K562 (cell line): ENCODE measurements around the gene CCDC69. TPM values are rescaled to one million over a fixed set of nuclear protein-coding genes. Genes with fewer than 3 reads are reported as not detected.
A peak's percentile ranks its signal among the peaks of the same experiment; 100 is the strongest.

ENCODE experiments used
- C11orf30 ChIP-seq: fragments of 450-650 bp; IDR thresholded peaks from 2 replicates; pipeline ENCODE4 v1.6.1; 2016; ENCODE audit warnings: low read depth, mild to moderate bottlenecking
- DACH1 ChIP-seq: fragments of 450-650 bp; IDR thresholded peaks from 2 replicates; pipeline ENCODE4 v1.6.1; 2018; ENCODE audit not compliant: partially characterized antibody
- DDX20 ChIP-seq: fragments of 450-650 bp; IDR thresholded peaks from 2 replicates; pipeline ENCODE4 v1.6.1; 2016; ENCODE audit warnings: missing genetic modification characterization, low read depth, mild to moderate bottlenecking, missing compliant biosample characterization, moderate library complexity
- KAT2B ChIP-seq: IDR thresholded peaks from one replicate; pipeline ENCODE4 v1.6.1; 2012; ENCODE audit warnings: low read depth, mild to moderate bottlenecking, control low read depth, inconsistent platforms, low read length, moderate library complexity
- LCOR ChIP-seq: sonication (generic); formaldehyde crosslinking; IDR thresholded peaks from 2 replicates; pipeline ENCODE4 v1.8.0; 2022; ENCODE audit warnings: mild to moderate bottlenecking, missing genetic modification reagents
- NFE2 ChIP-seq: IDR thresholded peaks from 2 replicates; pipeline ENCODE4 v1.6.1; 2014; ENCODE audit warnings: antibody characterized with exemption, low read depth
- ZFX ChIP-seq: sonication (generic); formaldehyde crosslinking; IDR thresholded peaks from 2 replicates; pipeline ENCODE4 v1.8.0; 2022; ENCODE audit warnings: mild to moderate bottlenecking, missing genetic modification reagents, moderate library complexity
- polyA plus RNA-seq, 8 experiments: library from polyadenylated mRNA; depleted of rRNA in 4 of 8; stranded (reverse) in 5 of 8; unstranded in 3 of 8; fragments of >200 nt; fragmentation: Nextera tagmentation in 2 of 8; fragmentation: Illumina TruSeq in 1 of 8; extraction: Ambion mirVana in 2 of 8; extraction: Trizol in 1 of 8; gene quantifications; 2 replicates each; pipeline versions ENCODE4 v1.2.1 to v1.2.3, GENCODE V29; 2011 to 2014; ENCODE audit warnings: inconsistent platforms in 1 of 8, missing spikeins in 1 of 8
- total RNA-seq, 7 experiments: library from RNA; depleted of rRNA in 6 of 7; stranded (reverse); fragments of >200 nt in 6 of 7; fragmentation: Illumina TruSeq in 2 of 7; extraction: Trizol in 2 of 7; gene quantifications; 2 replicates each; pipeline versions ENCODE4 v1.2.1 to v1.2.3, GENCODE V29; 2011 to 2021; ENCODE audit warnings: low replicate concordance in 1 of 7
- TF ChIP-seq, protein P1 (sequence below): fragments of 450-650 bp; conservative IDR thresholded peaks from 2 replicates; pipeline ENCODE4 v1.6.1; 2016; ENCODE audit warnings: missing genetic modification characterization, low read depth, mild to moderate bottlenecking, control low read depth, missing compliant biosample characterization
- TF ChIP-seq, protein P2 (sequence below): fragments of 450-650 bp; IDR thresholded peaks from 2 replicates; pipeline ENCODE4 v1.6.1; 2016; ENCODE audit warnings: antibody characterized with exemption
- TF ChIP-seq, protein P3 (sequence below): fragments of 250-450 bp; sonication (Bioruptor Pico); IDR thresholded peaks from 2 replicates; pipeline ENCODE4 v1.8.0; 2022; ENCODE audit warnings: moderate library complexity, mild to moderate bottlenecking, inconsistent platforms
- TF ChIP-seq, protein P4 (sequence below): sonication (generic); formaldehyde crosslinking; IDR thresholded peaks from 2 replicates; pipeline ENCODE4 v1.8.0; 2022; ENCODE audit warnings: mild to moderate bottlenecking, missing genetic modification reagents
- TF ChIP-seq, protein P5 (sequence below), 2 experiments: fragments of 450-650 bp; IDR thresholded peaks; 2 replicates each; pipeline ENCODE4 v1.6.1; 2016
- TF ChIP-seq, protein P6 (sequence below): fragments of 250-450 bp; sonication (Bioruptor Pico); IDR thresholded peaks from 2 replicates; pipeline ENCODE4 v1.8.0; 2021; ENCODE audit warnings: moderate library complexity, mild to moderate bottlenecking, inconsistent platforms

CCDC69 gene
- total and polyA plus RNA-seq, 9 of the 15 experiments (the other 6 are each of a cell fraction or from before 2014, with no cell fraction given): 0.65 to 12.2 (median 7.6) TPM

DNA sequence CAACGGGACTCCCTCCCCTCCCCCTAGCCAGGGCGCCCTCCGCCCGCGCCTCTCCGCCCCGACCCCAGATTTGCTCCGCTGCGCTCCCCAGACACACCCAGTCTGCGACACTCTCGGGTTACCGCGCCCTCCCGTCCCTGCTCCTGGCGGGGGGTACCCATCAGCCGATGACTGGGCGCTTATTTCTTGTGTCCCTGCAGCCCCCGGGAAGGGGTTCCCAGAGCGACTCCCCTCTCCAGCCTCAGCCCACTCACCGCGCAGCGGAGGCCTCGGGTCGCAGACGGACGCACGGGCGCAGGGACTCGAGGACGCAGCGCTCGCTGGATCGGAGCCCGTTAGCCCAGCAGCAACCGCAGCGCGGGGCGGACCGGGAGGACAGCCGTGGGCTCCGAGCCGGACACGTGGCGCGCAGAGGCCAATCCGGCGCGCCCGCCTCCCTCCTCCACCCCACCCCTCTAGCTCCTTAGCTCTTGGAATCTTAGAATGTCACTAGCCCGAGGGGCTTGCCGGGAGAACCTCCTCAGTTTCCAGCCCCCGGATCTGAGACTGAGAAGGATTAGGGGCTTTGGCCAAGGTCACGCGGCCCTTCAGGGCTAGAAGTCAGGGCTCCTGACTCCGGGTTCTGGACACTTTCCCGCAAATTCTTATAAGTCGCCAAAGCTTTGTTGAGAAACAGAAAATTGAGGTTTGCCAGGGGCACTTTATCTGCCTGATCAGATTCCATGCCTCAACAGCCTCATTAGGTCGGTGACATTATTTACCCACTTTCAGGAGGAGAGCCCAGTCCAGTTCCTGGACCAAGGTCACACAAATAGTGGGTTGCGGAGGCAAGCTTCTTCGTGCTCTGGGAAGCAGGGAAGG lies 66.2 kb downstream of the CCDC69 start, which contains the start of gene ANXA6 (continued):
- TF ChIP-seq, protein P1, sequence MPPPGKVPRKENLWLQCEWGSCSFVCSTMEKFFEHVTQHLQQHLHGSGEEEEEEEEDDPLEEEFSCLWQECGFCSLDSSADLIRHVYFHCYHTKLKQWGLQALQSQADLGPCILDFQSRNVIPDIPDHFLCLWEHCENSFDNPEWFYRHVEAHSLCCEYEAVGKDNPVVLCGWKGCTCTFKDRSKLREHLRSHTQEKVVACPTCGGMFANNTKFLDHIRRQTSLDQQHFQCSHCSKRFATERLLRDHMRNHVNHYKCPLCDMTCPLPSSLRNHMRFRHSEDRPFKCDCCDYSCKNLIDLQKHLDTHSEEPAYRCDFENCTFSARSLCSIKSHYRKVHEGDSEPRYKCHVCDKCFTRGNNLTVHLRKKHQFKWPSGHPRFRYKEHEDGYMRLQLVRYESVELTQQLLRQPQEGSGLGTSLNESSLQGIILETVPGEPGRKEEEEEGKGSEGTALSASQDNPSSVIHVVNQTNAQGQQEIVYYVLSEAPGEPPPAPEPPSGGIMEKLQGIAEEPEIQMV: peak; percentile 97
- TF ChIP-seq LCOR: peak; percentile 65; the same call in 1 of the 2 replicates
- no peak for TF ChIP-seq DDX20 (tag)
- TF ChIP-seq, protein P2, sequence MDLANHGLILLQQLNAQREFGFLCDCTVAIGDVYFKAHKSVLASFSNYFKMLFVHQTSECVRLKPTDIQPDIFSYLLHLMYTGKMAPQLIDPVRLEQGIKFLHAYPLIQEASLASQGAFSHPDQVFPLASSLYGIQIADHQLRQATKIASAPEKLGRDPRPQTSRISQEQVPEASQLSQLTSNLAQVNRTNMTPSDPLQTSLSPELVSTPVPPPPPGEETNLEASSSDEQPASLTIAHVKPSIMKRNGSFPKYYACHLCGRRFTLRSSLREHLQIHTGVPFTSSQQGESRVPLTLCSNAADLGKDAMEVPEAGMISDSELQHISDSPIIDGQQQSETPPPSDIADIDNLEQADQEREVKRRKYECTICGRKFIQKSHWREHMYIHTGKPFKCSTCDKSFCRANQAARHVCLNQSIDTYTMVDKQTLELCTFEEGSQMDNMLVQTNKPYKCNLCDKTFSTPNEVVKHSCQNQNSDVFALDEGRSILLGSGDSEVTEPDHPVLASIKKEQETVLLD: no peak
- TF ChIP-seq, protein P3, sequence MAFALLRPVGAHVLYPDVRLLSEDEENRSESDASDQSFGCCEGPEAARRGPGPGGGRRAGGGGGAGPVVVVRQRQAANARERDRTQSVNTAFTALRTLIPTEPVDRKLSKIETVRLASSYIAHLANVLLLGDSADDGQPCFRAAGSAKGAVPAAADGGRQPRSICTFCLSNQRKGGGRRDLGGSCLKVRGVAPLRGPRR (CRISPR knock-in tag): no peak
- peak; percentile 22; the same call in 1 of the 2 replicates for TF ChIP-seq ZFX (CRISPR knock-in tag)
- peak; percentile 53; the same call in 1 of the 2 replicates for TF ChIP-seq NFE2
- TF ChIP-seq, protein P4, sequence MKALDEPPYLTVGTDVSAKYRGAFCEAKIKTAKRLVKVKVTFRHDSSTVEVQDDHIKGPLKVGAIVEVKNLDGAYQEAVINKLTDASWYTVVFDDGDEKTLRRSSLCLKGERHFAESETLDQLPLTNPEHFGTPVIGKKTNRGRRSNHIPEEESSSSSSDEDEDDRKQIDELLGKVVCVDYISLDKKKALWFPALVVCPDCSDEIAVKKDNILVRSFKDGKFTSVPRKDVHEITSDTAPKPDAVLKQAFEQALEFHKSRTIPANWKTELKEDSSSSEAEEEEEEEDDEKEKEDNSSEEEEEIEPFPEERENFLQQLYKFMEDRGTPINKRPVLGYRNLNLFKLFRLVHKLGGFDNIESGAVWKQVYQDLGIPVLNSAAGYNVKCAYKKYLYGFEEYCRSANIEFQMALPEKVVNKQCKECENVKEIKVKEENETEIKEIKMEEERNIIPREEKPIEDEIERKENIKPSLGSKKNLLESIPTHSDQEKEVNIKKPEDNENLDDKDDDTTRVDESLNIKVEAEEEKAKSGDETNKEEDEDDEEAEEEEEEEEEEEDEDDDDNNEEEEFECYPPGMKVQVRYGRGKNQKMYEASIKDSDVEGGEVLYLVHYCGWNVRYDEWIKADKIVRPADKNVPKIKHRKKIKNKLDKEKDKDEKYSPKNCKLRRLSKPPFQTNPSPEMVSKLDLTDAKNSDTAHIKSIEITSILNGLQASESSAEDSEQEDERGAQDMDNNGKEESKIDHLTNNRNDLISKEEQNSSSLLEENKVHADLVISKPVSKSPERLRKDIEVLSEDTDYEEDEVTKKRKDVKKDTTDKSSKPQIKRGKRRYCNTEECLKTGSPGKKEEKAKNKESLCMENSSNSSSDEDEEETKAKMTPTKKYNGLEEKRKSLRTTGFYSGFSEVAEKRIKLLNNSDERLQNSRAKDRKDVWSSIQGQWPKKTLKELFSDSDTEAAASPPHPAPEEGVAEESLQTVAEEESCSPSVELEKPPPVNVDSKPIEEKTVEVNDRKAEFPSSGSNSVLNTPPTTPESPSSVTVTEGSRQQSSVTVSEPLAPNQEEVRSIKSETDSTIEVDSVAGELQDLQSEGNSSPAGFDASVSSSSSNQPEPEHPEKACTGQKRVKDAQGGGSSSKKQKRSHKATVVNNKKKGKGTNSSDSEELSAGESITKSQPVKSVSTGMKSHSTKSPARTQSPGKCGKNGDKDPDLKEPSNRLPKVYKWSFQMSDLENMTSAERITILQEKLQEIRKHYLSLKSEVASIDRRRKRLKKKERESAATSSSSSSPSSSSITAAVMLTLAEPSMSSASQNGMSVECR (CRISPR knock-in tag): peak; percentile 68; the same call in 1 of the 2 replicates
- TF ChIP-seq KAT2B: no peak
- TF ChIP-seq C11orf30: peak; percentile 24; the same call in 1 of the 2 replicates
- TF ChIP-seq, protein P5, sequence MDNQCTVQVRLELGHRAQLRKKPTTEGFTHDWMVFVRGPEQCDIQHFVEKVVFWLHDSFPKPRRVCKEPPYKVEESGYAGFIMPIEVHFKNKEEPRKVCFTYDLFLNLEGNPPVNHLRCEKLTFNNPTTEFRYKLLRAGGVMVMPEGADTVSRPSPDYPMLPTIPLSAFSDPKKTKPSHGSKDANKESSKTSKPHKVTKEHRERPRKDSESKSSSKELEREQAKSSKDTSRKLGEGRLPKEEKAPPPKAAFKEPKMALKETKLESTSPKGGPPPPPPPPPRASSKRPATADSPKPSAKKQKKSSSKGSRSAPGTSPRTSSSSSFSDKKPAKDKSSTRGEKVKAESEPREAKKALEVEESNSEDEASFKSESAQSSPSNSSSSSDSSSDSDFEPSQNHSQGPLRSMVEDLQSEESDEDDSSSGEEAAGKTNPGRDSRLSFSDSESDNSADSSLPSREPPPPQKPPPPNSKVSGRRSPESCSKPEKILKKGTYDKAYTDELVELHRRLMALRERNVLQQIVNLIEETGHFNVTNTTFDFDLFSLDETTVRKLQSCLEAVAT (IDR thresholded peaks at IDR 0.05): peak in 1 of 2 experiments; percentile 77; a peak in 1 of 4 replicates
- TF ChIP-seq, protein P6, sequence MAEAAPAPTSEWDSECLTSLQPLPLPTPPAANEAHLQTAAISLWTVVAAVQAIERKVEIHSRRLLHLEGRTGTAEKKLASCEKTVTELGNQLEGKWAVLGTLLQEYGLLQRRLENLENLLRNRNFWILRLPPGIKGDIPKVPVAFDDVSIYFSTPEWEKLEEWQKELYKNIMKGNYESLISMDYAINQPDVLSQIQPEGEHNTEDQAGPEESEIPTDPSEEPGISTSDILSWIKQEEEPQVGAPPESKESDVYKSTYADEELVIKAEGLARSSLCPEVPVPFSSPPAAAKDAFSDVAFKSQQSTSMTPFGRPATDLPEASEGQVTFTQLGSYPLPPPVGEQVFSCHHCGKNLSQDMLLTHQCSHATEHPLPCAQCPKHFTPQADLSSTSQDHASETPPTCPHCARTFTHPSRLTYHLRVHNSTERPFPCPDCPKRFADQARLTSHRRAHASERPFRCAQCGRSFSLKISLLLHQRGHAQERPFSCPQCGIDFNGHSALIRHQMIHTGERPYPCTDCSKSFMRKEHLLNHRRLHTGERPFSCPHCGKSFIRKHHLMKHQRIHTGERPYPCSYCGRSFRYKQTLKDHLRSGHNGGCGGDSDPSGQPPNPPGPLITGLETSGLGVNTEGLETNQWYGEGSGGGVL (CRISPR knock-in tag): no peak
- no peak for TF ChIP-seq DACH1
